ENCODE measurements around the gene GAPVD1. TPM values are rescaled to one million over a fixed set of nuclear protein-coding genes. Genes with fewer than 3 reads are reported as not detected.
"Not testable (repeated sequence)": the region's sequence is repeated elsewhere in the genome, so short reads cannot be mapped to it uniquely, and the experiment has no call there.

Gene GAPVD1
- total RNA-seq, 1 donor from 2014 or later: 37.9 TPM

- Mint-ChIP-seq H3K4me1 (ENCODE audit: unreplicated experiment) (peaks cover 2% of the 10 kb centered on the region), H3K27ac (ENCODE audit: unreplicated experiment) (no peak overlapping the region), H3K36me3 (ENCODE audit: low read depth, unreplicated experiment) (no peaks in the 10 kb centered on the region), H3K27me3 (ENCODE audit: unreplicated experiment) (no peaks in the 10 kb centered on the region), H3K9me3 (ENCODE audit: unreplicated experiment) (no peaks in the 10 kb centered on the region), H3K4me3 (ENCODE audit: unreplicated experiment) (no peak overlapping the region)
- TF ChIP-seq CTCF (IDR thresholded peaks at IDR 0.05; ENCODE audit: unreplicated experiment): no peak
- no peak for DNase-seq (ENCODE audit: low spot score)
Observed at GRCh38 chr9:125396799-125397198, 135.2 kb downstream of the GAPVD1 start.

- no peaks in the 10 kb centered on the region for H3K27me3 Mint-ChIP-seq (ENCODE audit: unreplicated experiment)
- no peaks in the 10 kb centered on the region for H3K36me3 Mint-ChIP-seq (ENCODE audit: low read depth, unreplicated experiment)
- no peak overlapping the region for H3K27ac Mint-ChIP-seq (ENCODE audit: unreplicated experiment)
- no peak overlapping the region for H3K4me3 Mint-ChIP-seq (ENCODE audit: unreplicated experiment)
- no peak for TF ChIP-seq CTCF (IDR thresholded peaks at IDR 0.05; ENCODE audit: unreplicated experiment)
- no peak for DNase-seq (ENCODE audit: low spot score)
- H3K4me1 Mint-ChIP-seq (ENCODE audit: unreplicated experiment): peaks cover 2% of the 10 kb centered on the region
- no peaks in the 10 kb centered on the region for H3K9me3 Mint-ChIP-seq (ENCODE audit: unreplicated experiment)
Observed at GRCh38 chr9:125397736-125398135, 136.1 kb downstream of the GAPVD1 start.

GRCh38 chr9:125398243-125398642, 136.6 kb downstream of the GAPVD1 start:
- no peak overlapping the region for H3K4me3 Mint-ChIP-seq (ENCODE audit: unreplicated experiment)
- no peaks in the 10 kb centered on the region for H3K36me3 Mint-ChIP-seq (ENCODE audit: low read depth, unreplicated experiment)

GRCh38 chr9:125399165-125399564, 137.5 kb downstream of the GAPVD1 start:
- Mint-ChIP-seq H3K27ac (ENCODE audit: unreplicated experiment) (no peak overlapping the region), H3K36me3 (ENCODE audit: low read depth, unreplicated experiment) (no peaks in the 10 kb centered on the region), H3K27me3 (ENCODE audit: unreplicated experiment) (no peaks in the 10 kb centered on the region), H3K4me1 (ENCODE audit: unreplicated experiment) (peaks cover 2% of the 10 kb centered on the region), H3K9me3 (ENCODE audit: unreplicated experiment) (no peaks in the 10 kb centered on the region), H3K4me3 (ENCODE audit: unreplicated experiment) (no peak overlapping the region)
- no peak for TF ChIP-seq CTCF (IDR thresholded peaks at IDR 0.05; ENCODE audit: unreplicated experiment)
- no peak for DNase-seq (ENCODE audit: low spot score)

More at GRCh38 chr9:125398243-125398642, 136.6 kb downstream of the GAPVD1 start:
- DNase-seq (ENCODE audit: low spot score): no peak
- no peak for TF ChIP-seq CTCF (IDR thresholded peaks at IDR 0.05; ENCODE audit: unreplicated experiment)
- H3K27me3 Mint-ChIP-seq (ENCODE audit: unreplicated experiment): no peaks in the 10 kb centered on the region
- H3K4me1 Mint-ChIP-seq (ENCODE audit: unreplicated experiment): peaks cover 2% of the 10 kb centered on the region
- H3K27ac Mint-ChIP-seq (ENCODE audit: unreplicated experiment): no peak overlapping the region
- no peaks in the 10 kb centered on the region for H3K9me3 Mint-ChIP-seq (ENCODE audit: unreplicated experiment)

GRCh38 chr9:125399666-125400065, 138.0 kb downstream of the GAPVD1 start:
- Mint-ChIP-seq H3K36me3 (ENCODE audit: low read depth, unreplicated experiment) (no peaks in the 10 kb centered on the region), H3K4me1 (ENCODE audit: unreplicated experiment) (peaks cover 2% of the 10 kb centered on the region), H3K4me3 (ENCODE audit: unreplicated experiment) (no peak overlapping the region), H3K9me3 (ENCODE audit: unreplicated experiment) (no peaks in the 10 kb centered on the region), H3K27ac (ENCODE audit: unreplicated experiment) (no peak overlapping the region), H3K27me3 (ENCODE audit: unreplicated experiment) (no peaks in the 10 kb centered on the region)
- DNase-seq (ENCODE audit: low spot score): no peak
- TF ChIP-seq CTCF (IDR thresholded peaks at IDR 0.05; ENCODE audit: unreplicated experiment): no peak

GRCh38 chr9:125400232-125400631, 138.6 kb downstream of the GAPVD1 start:
- H3K4me3 Mint-ChIP-seq (ENCODE audit: unreplicated experiment); H3K4me1 Mint-ChIP-seq (ENCODE audit: unreplicated experiment); DNase-seq (ENCODE audit: low spot score); H3K27me3 Mint-ChIP-seq (ENCODE audit: unreplicated experiment); H3K27ac Mint-ChIP-seq (ENCODE audit: unreplicated experiment); H3K36me3 Mint-ChIP-seq (ENCODE audit: low read depth, unreplicated experiment); H3K9me3 Mint-ChIP-seq (ENCODE audit: unreplicated experiment): not testable (repeated sequence)

Data from endothelial cell (in vitro differentiated cells).